Type B pancreatic cell (in vitro differentiated cells): ENCODE results near the gene LIPC. TPM values are rescaled to one million over a fixed set of nuclear protein-coding genes. Genes with fewer than 3 reads are reported as not detected.

Experiments used
- DNase-seq: peaks from one replicate; pipeline ENCODE4 v3.0.0; 2021; ENCODE audit warnings: mixed read lengths; ENCODE audit not compliant: unreplicated experiment; ENCODE audit errors: extremely low spot score
- H3K27ac Mint-ChIP-seq: 2 replicates; pipeline ENCODE4 v1.8.0; 2021; ENCODE audit warnings: mild to moderate bottlenecking, mixed read lengths
- H3K27me3 Mint-ChIP-seq: 2 replicates; pipeline ENCODE4 v1.8.0; 2021; ENCODE audit warnings: mixed read lengths
- H3K36me3 Mint-ChIP-seq: 2 replicates; pipeline ENCODE4 v1.8.0; 2021; ENCODE audit warnings: mixed read lengths
- H3K4me1 Mint-ChIP-seq: one replicate; pipeline ENCODE4 v1.8.0; 2021; ENCODE audit warnings: mixed read lengths; ENCODE audit not compliant: unreplicated experiment
- H3K4me3 Mint-ChIP-seq: 2 replicates; pipeline ENCODE4 v1.8.0; 2021; ENCODE audit warnings: mild to moderate bottlenecking, mixed read lengths
- H3K9me3 Mint-ChIP-seq: 2 replicates; pipeline ENCODE4 v1.8.0; 2021; ENCODE audit warnings: mixed read lengths
- CTCF ChIP-seq: fragments of 200-600 bp; sonication (generic); conservative IDR thresholded peaks from 2 replicates; pipeline ENCODE4 v1.5.0; 2021; ENCODE audit warnings: antibody characterized with exemption, mild to moderate bottlenecking
- total RNA-seq: library from RNA; stranded (reverse); gene quantifications from 2 replicates; pipeline ENCODE4 v1.2.1, GENCODE V29; 2021; ENCODE audit warnings: low replicate concordance

The LIPC gene
- total RNA-seq, 1 donor from 2014 or later = 10.9 TPM

GRCh38 chr15:58522865-58523264, 91.1 kb downstream of the LIPC start:
- no peak for TF ChIP-seq CTCF
- no peak for DNase-seq
- no peaks in the 10 kb centered on the region for H3K36me3 Mint-ChIP-seq
- peak overlapping the region; percentile 94 for H3K27ac Mint-ChIP-seq
- peaks cover 4% of the 10 kb centered on the region for H3K27me3 Mint-ChIP-seq
- H3K4me3 Mint-ChIP-seq = peak overlapping the region; percentile 37
- peaks cover 4% of the 10 kb centered on the region for H3K9me3 Mint-ChIP-seq
- H3K4me1 Mint-ChIP-seq = peaks cover 48% of the 10 kb centered on the region

GRCh38 chr15:58523634-58524033, 91.8 kb downstream of the LIPC start:
- H3K27ac Mint-ChIP-seq = peak overlapping the region; percentile 96
- H3K36me3 Mint-ChIP-seq = no peaks in the 10 kb centered on the region
- peaks cover 4% of the 10 kb centered on the region for H3K27me3 Mint-ChIP-seq
- peaks cover 52% of the 10 kb centered on the region for H3K4me1 Mint-ChIP-seq
- H3K4me3 Mint-ChIP-seq = no peak overlapping the region
- no peak for DNase-seq
- no peak for TF ChIP-seq CTCF
- peaks cover 4% of the 10 kb centered on the region for H3K9me3 Mint-ChIP-seq

- TF ChIP-seq CTCF = no peak
- H3K27ac Mint-ChIP-seq = peak overlapping the region; percentile 96
- DNase-seq = no peak
- no peaks in the 10 kb centered on the region for H3K36me3 Mint-ChIP-seq
- H3K9me3 Mint-ChIP-seq = peaks cover 4% of the 10 kb centered on the region
- peaks cover 52% of the 10 kb centered on the region for H3K4me1 Mint-ChIP-seq
- peaks cover 4% of the 10 kb centered on the region for H3K27me3 Mint-ChIP-seq
- peak overlapping the region; percentile 34 for H3K4me3 Mint-ChIP-seq
Measured at GRCh38 chr15:58524247-58524646, 92.5 kb downstream of the LIPC start.

- Mint-ChIP-seq H3K27ac (no peak overlapping the region), H3K27me3 (peaks cover 4% of the 10 kb centered on the region), H3K9me3 (peaks cover 4% of the 10 kb centered on the region), H3K4me3 (no peak overlapping the region), H3K36me3 (no peaks in the 10 kb centered on the region), H3K4me1 (peaks cover 36% of the 10 kb centered on the region)
- no peak for DNase-seq
- TF ChIP-seq CTCF = no peak
Measured at GRCh38 chr15:58525991-58526421, 94.2 kb downstream of the LIPC start.

GRCh38 chr15:58526647-58527192, 94.9 kb downstream of the LIPC start:
- no peak for DNase-seq
- Mint-ChIP-seq H3K36me3 (no peaks in the 10 kb centered on the region), H3K9me3 (peaks cover 4% of the 10 kb centered on the region), H3K27ac (no peak overlapping the region), H3K27me3 (peaks cover 1% of the 10 kb centered on the region), H3K4me1 (peaks cover 28% of the 10 kb centered on the region), H3K4me3 (no peak overlapping the region)
- no peak for TF ChIP-seq CTCF
